ENCODE data around the gene USP12.

DNA sequence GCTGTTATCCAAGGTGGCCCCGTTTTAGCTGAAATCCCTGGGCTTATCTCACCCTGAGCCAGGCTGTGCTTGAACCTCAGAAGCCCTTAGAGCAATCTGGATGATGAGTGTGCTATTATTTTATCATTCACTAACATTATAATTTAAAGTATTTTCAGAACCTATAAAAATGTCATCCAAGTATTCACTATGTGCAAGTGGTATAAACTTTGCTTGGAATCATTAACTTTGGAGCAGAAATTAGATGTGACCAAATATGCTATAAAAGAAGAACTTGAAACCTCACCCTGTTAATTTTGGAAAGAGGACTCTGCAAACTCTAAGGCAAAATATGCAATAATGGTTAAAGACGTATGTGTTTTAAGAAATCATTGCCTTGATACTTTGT, 147.5 kb downstream of the USP12 start:
- TF ChIP-seq MYBL2 (CRISPR knock-in tag; IDR thresholded peaks at IDR 0.05) (no peak), NFE2L1 (CRISPR knock-in tag; IDR thresholded peaks at IDR 0.05) (no peak), NFYB (CRISPR knock-in tag; conservative IDR thresholded peaks at IDR 0.05; ENCODE audit: low read depth) (no peak), CTCF (IDR thresholded peaks at IDR 0.05) (no peak), HMGXB4 (CRISPR knock-in tag; IDR thresholded peaks at IDR 0.05) (no peak), USF2 (CRISPR knock-in tag; IDR thresholded peaks at IDR 0.05) (no peak), TCF7 (CRISPR knock-in tag; IDR thresholded peaks at IDR 0.05; ENCODE audit: low read depth) (no peak), ATF3 (CRISPR knock-in tag; conservative IDR thresholded peaks at IDR 0.05) (no peak), KAT7 (CRISPR knock-in tag; IDR thresholded peaks at IDR 0.05; ENCODE audit: borderline replicate concordance) (no peak), JUN (CRISPR knock-in tag; IDR thresholded peaks at IDR 0.05) (no peak)
- TF ChIP-seq, protein P1, sequence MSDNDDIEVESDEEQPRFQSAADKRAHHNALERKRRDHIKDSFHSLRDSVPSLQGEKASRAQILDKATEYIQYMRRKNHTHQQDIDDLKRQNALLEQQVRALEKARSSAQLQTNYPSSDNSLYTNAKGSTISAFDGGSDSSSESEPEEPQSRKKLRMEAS (CRISPR knock-in tag; IDR thresholded peaks at IDR 0.05): no peak
